ENCODE measurements around the gene CTNNBIP1. TPM values are rescaled to one million over a fixed set of nuclear protein-coding genes. Genes with fewer than 3 reads are reported as not detected.
"Not testable (repeated sequence)": the region's sequence is repeated elsewhere in the genome, so short reads cannot be mapped to it uniquely, and the experiment has no call there.

CTNNBIP1 gene
- 50.6 TPM for total RNA-seq
- long read RNA-seq, transcript CTNNBIP1-204 (5 exons, 1,206 nt) = major isoform, 38 of 49 reads
- long read RNA-seq, partial matches to known transcripts = 2 of 49 reads
- long read RNA-seq, other reads (novel, unspliced or antisense) = 7 of 49 reads

DNA sequence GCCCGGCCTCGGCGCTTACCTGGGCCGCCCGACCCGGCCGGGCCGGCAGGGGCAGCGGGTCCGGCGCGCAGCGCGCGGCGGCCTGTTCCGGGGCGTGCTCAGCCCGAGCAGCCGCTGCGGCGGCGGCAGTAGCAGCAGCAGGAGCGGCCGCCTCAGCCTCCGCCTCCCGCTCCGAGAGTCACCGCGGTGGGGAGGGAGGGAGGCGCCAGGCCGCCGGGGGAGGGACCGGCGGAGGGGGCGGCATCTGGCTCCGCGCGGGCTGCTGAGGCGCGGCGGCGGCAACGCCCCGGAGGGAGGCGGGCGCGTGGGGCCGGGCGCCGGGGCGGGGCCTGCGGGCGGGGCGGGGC lies at the start of gene CTNNBIP1:
Gene CTNNBIP1 (minus strand): TSS at position 194 of the 347 bp plus-strand sequence. CDS start 38,205 bp downstream, outside the sequence.
- DNase-seq (ENCODE audit: missing footprints) (no peak), ATAC-seq (no peak)
- intact Hi-C loops (cut with DNase I) = loop anchor here (1.0 to 5.0 kb wide), 2 partner anchors 122 to 283 kb away; partner anchors contain the start of gene UBE4B

GRCh38 chr1:9957726-9958125 lies 47.7 kb upstream of the CTNNBIP1 start:
- intact Hi-C loops (cut with DNase I) = no loop called here
- DNase-seq (ENCODE audit: missing footprints) (no peak), ATAC-seq (no peak)

DNA sequence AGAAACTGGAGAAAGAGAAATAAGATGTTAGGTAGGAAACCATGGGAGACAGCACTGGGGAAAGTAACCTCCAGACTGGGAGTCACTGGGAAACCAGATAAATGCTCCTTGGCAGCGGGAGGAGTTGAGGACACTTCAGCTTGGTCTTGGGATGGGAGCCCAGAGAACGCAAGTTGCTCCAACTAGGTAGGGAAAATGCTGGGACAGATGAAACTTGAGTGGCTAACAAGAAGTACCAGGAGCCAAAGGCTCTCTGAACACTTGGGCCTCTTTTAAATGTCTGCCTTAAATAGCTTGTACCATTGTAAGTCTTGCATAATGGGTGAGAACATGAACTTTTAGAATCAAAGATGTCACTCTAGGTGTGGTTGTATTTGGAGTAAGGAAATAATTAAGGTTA lies 36.2 kb upstream of the CTNNBIP1 start:
- intact Hi-C loops (cut with DNase I) = loop anchor here (10.0 kb wide), 1 partner anchor 208 kb away; no protein-coding TSS in a partner anchor
- DNase-seq (ENCODE audit: missing footprints) = no peak
- no peak for ATAC-seq

GRCh38 chr1:9942939-9943788 lies 33.1 kb upstream of the CTNNBIP1 start, which contains the start of the genes LZIC and NMNAT1:
TSS of gene LZIC (minus strand) at chr1:9943391. CDS start at chr1:9936619, 6,772 bp downstream.
TSS of gene NMNAT1 (plus strand) at chr1:9943475. CDS start at chr1:9972074, 28,599 bp downstream.
- DNase-seq (ENCODE audit: missing footprints) (peak; percentile 96), ATAC-seq (peak; percentile 99)
- intact Hi-C loops (cut with DNase I) = loop anchor here (1.0 to 10.0 kb wide), 4 partner anchors 68 to 394 kb away; partner anchors contain the start of gene UBE4B

DNA sequence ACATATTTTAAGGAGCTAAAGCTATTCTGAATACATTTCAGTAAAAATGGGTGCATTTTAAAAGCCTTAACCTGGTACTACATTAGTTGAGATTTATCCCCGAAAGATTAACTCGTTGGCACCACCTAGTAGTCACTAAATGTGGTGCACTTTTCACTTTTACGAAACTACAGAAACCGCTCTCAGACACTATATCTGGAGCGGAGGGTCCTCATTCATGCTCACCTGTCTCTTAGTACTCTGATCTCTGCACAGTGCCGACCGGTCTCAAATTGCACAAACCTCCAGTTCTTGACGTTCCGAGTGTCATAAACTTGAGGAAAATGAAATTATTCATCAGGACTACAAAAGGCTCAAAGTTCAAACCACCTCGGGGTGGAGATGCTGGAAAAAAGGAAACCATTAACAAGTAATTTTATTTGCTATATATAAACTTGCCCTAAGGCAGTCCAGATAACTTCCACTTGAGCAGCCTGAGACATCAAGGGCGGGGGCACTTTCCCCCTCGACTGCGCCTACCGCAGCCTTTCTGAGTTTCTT lies 32.4 kb upstream of the CTNNBIP1 start:
- DNase-seq (ENCODE audit: missing footprints) (no peak), ATAC-seq (peak; percentile 29)
- intact Hi-C loops (cut with DNase I) = loop anchor here (2.0 to 10.0 kb wide), 3 partner anchors 68 to 395 kb away; no protein-coding TSS in a partner anchor

- no peak for DNase-seq (ENCODE audit: missing footprints)
- intact Hi-C loops (cut with DNase I) = no loop called here
- no peak for ATAC-seq
These were observed 19.6 kb upstream of the CTNNBIP1 start for GRCh38 chr1:9929431-9930385.

GRCh38 chr1:9927259-9927658 lies 17.2 kb upstream of the CTNNBIP1 start:
- no peak for ATAC-seq
- intact Hi-C loops (cut with DNase I) = no loop called here
- no peak for DNase-seq (ENCODE audit: missing footprints)

- DNase-seq (ENCODE audit: missing footprints) (no peak), ATAC-seq (peak; percentile 83)
- intact Hi-C loops (cut with DNase I) = no loop called here
These were observed 12.3 kb upstream of the CTNNBIP1 start for GRCh38 chr1:9922342-9922741.

DNA sequence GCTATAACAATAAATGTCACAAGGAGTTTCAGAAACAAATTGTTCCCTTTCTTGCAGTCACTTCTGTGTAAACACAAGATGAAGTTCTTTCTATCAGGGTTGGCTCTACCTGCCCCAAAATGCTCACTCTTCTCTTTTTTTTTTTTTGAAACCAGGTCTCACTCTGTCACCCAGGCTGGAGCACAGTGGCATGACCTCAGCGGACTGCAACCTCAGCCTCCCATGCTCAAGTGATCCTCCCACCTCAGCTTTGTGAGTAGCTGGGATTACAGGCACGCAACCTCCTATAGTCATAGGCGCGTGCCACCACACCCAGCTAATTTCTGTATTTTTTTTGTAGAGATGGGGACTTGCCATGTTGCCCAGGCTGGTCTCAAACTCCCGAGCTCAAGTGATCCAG lies 10.5 kb upstream of the CTNNBIP1 start:
- intact Hi-C loops (cut with DNase I) = no loop called here
- ATAC-seq (no peak), DNase-seq (ENCODE audit: missing footprints) (no peak)

- ATAC-seq (no peak), DNase-seq (ENCODE audit: missing footprints) (no peak)
- intact Hi-C loops (cut with DNase I) = no loop called here
These were observed 7.8 kb upstream of the CTNNBIP1 start for GRCh38 chr1:9917901-9918300.

- ATAC-seq = not testable (repeated sequence)
These were observed 7.4 kb upstream of the CTNNBIP1 start for GRCh38 chr1:9917495-9917894.

DNA sequence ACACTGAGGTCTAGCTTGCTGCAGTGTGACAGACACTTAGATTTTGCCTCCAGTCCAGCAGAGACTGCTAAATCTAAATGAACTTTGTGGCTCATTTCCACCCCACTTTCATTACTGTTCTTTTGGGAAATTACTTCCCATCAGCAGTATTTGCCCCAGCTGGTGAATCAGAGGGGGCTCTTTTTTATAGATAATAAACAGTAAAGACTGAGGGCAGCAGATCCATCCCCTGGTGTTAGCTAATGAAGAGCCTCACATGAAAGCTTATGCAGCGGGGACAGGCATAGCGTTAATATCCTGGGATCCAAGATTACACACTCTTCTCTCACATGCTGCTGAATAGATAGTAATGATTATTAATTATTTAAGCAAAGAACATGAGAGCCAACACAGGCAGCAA lies 6.4 kb upstream of the CTNNBIP1 start:
- DNase-seq (ENCODE audit: missing footprints) (no peak), ATAC-seq (no peak)
- intact Hi-C loops (cut with DNase I) = no loop called here

More at GRCh38 chr1:9917495-9917894, 7.4 kb upstream of the CTNNBIP1 start:
- intact Hi-C loops (cut with DNase I); DNase-seq (ENCODE audit: missing footprints): not testable (repeated sequence)

DNA sequence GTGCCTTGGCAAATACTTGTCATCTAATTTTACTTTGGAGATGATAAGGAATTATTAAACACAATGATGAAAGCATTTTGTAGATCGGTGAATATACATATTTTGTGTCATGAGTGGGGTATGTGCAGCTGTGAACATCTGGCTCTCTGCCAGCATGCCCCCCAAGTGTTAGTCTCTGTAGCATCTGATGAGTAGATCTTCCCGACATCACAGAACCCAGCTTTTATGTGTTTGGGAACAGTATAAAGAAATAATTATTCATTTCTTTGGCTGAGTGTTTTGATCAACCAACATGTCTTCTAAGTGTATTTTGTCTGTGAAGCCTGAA lies 4.5 kb upstream of the CTNNBIP1 start:
- ATAC-seq (no peak), DNase-seq (ENCODE audit: missing footprints) (no peak)
- intact Hi-C loops (cut with DNase I) = loop anchor here (5.0 kb wide), 1 partner anchor 287 kb away; no protein-coding TSS in a partner anchor

GRCh38 chr1:9912264-9912936 lies 2.3 kb upstream of the CTNNBIP1 start:
- intact Hi-C loops (cut with DNase I) = loop anchor here (5.0 kb wide), 1 partner anchor 285 kb away; no protein-coding TSS in a partner anchor

DNA sequence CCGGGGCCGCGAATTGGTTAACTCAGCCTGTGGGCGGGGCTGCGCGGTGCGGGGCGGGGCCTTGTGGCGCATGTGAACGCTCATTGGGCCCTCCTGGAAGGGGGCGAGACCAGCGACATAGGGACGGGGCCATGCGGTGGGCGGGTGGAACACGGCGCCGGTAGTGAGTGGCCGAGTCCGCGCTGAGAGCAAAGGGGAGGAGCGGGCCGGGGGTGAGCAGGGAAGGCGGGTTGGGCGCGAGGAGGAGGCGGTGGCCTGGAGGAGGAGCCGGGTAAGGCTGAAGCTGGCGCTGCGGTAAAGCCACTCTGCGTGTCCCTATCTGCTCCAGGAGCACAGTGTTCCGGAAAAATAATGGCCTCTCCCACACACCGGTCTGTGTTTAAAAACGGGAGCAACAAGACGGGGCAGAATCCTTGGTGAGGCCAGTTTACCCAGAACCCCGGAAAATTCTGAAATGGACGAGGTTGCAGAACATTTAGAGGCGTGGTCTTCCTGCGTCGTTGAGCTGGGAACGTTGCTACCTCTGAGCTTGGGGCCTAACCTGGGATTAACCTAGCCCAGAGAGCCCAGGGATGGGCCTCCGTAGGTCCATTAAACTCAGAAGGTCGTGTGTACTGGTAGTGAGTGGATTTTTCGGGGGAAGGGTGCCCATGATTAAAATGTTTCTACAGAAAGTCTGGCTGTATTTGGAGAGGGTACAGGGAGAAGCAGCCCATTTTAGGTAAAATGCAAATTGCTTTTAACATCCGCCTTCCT lies 532 bp upstream of the CTNNBIP1 start:
- DNase-seq (ENCODE audit: missing footprints) (peak; percentile 100), ATAC-seq (peak; percentile 99)
- intact Hi-C loops (cut with DNase I) = loop anchor here (1.0 to 5.0 kb wide), 3 partner anchors 35 to 283 kb away; partner anchors contain the start of gene UBE4B

More at GRCh38 chr1:9912264-9912936, 2.3 kb upstream of the CTNNBIP1 start:
- ATAC-seq = no peak
- DNase-seq (ENCODE audit: missing footprints) = no peak

DNA sequence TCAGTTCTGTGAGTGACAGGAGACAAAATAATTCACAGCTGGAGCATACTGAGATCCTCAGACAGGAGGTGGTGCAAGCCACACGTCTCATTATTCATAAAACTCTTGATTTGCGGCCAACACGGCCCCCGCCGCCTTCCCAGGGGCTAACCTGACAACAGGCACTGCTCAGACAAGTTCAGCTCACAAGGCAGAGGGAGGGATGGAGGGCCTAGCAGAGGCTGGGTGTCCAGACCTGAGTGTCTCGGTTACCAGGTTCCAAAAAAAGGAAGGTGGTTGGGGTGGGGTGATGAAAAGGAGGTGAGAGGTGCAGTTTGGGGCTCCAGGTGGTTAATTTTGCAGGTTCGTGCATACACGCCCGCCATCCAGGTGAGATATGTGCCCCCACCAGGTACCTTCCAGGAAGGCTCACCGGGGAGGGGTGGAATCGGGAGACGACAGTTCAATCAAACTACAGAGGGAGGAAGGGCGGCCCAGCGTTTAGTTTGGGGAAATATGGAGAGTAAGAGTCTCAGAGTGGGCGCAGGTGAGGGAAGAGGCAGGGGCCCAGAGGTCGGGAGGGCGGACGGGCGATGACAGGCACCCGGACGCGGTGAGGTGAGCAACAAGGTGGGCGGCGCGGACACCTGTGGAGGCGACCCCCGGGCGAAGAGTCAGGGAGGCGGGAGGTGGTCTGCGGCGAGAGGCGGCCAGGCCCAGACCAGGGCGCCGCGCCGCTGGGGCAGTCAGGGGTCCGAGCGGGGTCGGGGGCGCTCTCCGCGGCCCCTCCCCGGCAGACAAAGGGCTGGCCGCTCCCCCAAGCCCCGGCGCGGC lies 629 bp downstream of the CTNNBIP1 start:
- ATAC-seq (no peak), DNase-seq (ENCODE audit: missing footprints) (no peak)
- intact Hi-C loops (cut with DNase I) = loop anchor here (1.0 to 5.0 kb wide), 2 partner anchors 123 to 282 kb away; partner anchors contain the start of gene UBE4B
